ENCODE data around the gene CYP26B1. TPM values are rescaled to one million over a fixed set of nuclear protein-coding genes. Genes with fewer than 3 reads are reported as not detected.
A peak's percentile ranks its signal among the peaks of the same experiment; 100 is the strongest.

Gene CYP26B1
- total and polyA plus RNA-seq, 2 of the 8 experiments (the other 6 are each of a cell fraction or from before 2014, with no cell fraction given): 0.06 to 0.69 TPM

DNA sequence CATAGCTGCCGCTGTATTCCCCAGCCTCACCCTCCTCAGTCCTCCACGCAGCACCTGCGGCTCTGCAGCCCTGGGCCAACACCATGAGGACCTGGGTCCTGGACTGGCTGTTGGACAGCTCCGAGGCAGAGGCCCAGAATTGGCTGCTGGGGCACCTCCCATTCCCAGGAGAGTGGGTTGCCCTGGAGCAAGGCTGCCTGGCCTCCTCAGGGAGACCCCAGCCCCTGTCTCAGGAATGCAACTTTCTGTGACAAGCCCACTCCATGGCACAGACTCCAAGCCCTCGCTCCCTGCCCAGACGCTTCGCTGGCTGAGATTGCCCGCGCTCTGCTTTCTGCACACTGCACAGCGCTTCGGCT is 33.0 kb downstream of the CYP26B1 start:
- ChIA-PET POLR2A (ENCODE audit: partially characterized antibody) (no interaction called here), CTCF (ENCODE audit: partially characterized antibody) (interaction anchor here (1.0 to 6.6 kb wide), 13 partner anchors 10 to 298 kb away, joined by 3 to 70 read pairs (median 5); no protein-coding TSS in a partner anchor)
- Histone ChIP-seq H3K56ac (replicated peaks; ENCODE audit: insufficient read length, low read depth, low read length) (no peak overlapping the region), H2AK5ac (ENCODE audit: low read depth, low read length) (no peak overlapping the region), H3K27ac (ENCODE audit: low read depth, low read length) (no peak overlapping the region), H3K4ac (replicated peaks; ENCODE audit: insufficient read length, low read depth, low read length) (no peak overlapping the region), H4K5ac (ENCODE audit: insufficient read length, low read depth, low read length) (no peak overlapping the region), H3K36me3 (ENCODE audit: control insufficient read depth in 2 of 4, insufficient read depth in 4 of 4, low read length in 3 of 4) (no peaks in the 10 kb centered on the region), H3K4me3 (ENCODE audit: extremely low read depth in 1 of 4, insufficient read depth in 2 of 4, low read depth in 3 of 4, low read length in 4 of 4) (no peak overlapping the region), H3K18ac (ENCODE audit: extremely low read depth, low read length) (no peak overlapping the region), H3K9me3 (ENCODE audit: insufficient read depth in 2 of 2, low read depth in 1 of 2, low read length in 1 of 2) (peaks cover 4 to 5% of the 10 kb centered on the region in 2 experiments; a peak in 1 of 4 replicates), H4K8ac (ENCODE audit: extremely low read depth, insufficient read depth, low read length) (peak overlapping the region; percentile 64; the same call in 1 of the 2 replicates), H3K4me1 (replicated peaks in 1 of 4; ENCODE audit: control insufficient read depth in 3 of 4, insufficient read depth in 4 of 4, low read length in 3 of 4) (no peaks in the 10 kb centered on the region; a peak in 2 of 7 replicates), H4K20me1 (replicated peaks in 1 of 2; ENCODE audit: control insufficient read depth in 1 of 2, insufficient read depth in 2 of 2, low read length in 2 of 2) (no peaks in the 10 kb centered on the region), H2BK12ac (ENCODE audit: low read depth, low read length) (no peak overlapping the region), H2BK15ac (ENCODE audit: low read length) (no peak overlapping the region), H4K91ac (replicated peaks; ENCODE audit: insufficient read length, low read length) (no peak overlapping the region), H2BK20ac (ENCODE audit: low read length) (no peak overlapping the region), H3K27me3 (replicated peaks in 1 of 4; ENCODE audit: control insufficient read depth in 3 of 4, extremely low read depth in 1 of 4, insufficient read depth in 3 of 4, low read length in 3 of 4) (peaks cover 0 to 2% (median 0%) of the 10 kb centered on the region in 4 experiments; a peak in 1 of 7 replicates), H3K79me1 (ENCODE audit: low read depth, low read length) (no peaks in the 10 kb centered on the region), H3K14ac (ENCODE audit: insufficient read length) (no peak overlapping the region), H2BK5ac (ENCODE audit: low read depth, low read length) (no peak overlapping the region), H3K23me2 (ENCODE audit: low read depth, low read length) (no peaks in the 10 kb centered on the region), H3K23ac (ENCODE audit: insufficient read length) (no peak overlapping the region), H3K4me2 (ENCODE audit: insufficient read depth in 1 of 2, low read depth in 2 of 2, low read length in 2 of 2) (no peak overlapping the region), H3K79me2 (ENCODE audit: control insufficient read depth in 1 of 2, insufficient read depth in 2 of 2, low read length in 2 of 2) (no peaks in the 10 kb centered on the region), H2BK120ac (replicated peaks; ENCODE audit: low read depth, low read length) (no peak overlapping the region), H3K9ac (replicated peaks in 1 of 4; ENCODE audit: extremely low read depth in 1 of 4, low read depth in 3 of 4, low read length in 3 of 4) (no peak overlapping the region), H2AFZ (ENCODE audit: low read length) (no peak overlapping the region)
- WGBS, 2 experiments (ENCODE audit: extremely low coverage in 1 of 2, insufficient coverage in 1 of 2, insufficient read length in 1 of 2, insufficient replicate concordance in 2 of 2, low coverage in 1 of 2, low lambda C conversion rate in 2 of 2, missing lambda C conversion rate in 1 of 2): 97% methylated on average over 11 of the region's 11 CpGs; no CpG with 5 or more reads in 1 of the 2 experiments
- no peak for FAIRE-seq
- DNase-seq (ENCODE audit: low read depth in 1 of 2, low spot score in 2 of 2): no peak
- TF ChIP-seq KDM1A (IDR thresholded peaks at IDR 0.05; ENCODE audit: borderline replicate concordance, low read length): no peak
- TF ChIP-seq NRF1 (IDR thresholded peaks at IDR 0.05; ENCODE audit: low read depth, low read length): no peak
- TF ChIP-seq CHD1 (IDR thresholded peaks at IDR 0.05; ENCODE audit: low read depth, low read length): no peak
- TF ChIP-seq, protein P1, sequence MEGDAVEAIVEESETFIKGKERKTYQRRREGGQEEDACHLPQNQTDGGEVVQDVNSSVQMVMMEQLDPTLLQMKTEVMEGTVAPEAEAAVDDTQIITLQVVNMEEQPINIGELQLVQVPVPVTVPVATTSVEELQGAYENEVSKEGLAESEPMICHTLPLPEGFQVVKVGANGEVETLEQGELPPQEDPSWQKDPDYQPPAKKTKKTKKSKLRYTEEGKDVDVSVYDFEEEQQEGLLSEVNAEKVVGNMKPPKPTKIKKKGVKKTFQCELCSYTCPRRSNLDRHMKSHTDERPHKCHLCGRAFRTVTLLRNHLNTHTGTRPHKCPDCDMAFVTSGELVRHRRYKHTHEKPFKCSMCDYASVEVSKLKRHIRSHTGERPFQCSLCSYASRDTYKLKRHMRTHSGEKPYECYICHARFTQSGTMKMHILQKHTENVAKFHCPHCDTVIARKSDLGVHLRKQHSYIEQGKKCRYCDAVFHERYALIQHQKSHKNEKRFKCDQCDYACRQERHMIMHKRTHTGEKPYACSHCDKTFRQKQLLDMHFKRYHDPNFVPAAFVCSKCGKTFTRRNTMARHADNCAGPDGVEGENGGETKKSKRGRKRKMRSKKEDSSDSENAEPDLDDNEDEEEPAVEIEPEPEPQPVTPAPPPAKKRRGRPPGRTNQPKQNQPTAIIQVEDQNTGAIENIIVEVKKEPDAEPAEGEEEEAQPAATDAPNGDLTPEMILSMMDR (IDR thresholded peaks at IDR 0.05; ENCODE audit: control extremely low read depth in 1 of 3, insufficient read depth in 1 of 3, low read depth in 1 of 3, low read length in 3 of 3): no peak
- TF ChIP-seq SIRT6 (IDR thresholded peaks at IDR 0.05; ENCODE audit: low read length): no peak
- no peak for TF ChIP-seq TEAD4 (IDR thresholded peaks at IDR 0.05; ENCODE audit: low read depth, low read length)
- TF ChIP-seq CBX5 (IDR thresholded peaks at IDR 0.05; ENCODE audit: low read depth, low read length): no peak
- no peak for TF ChIP-seq CEBPB (IDR thresholded peaks at IDR 0.05; ENCODE audit: low read depth, low read length)
- TF ChIP-seq, protein P2, sequence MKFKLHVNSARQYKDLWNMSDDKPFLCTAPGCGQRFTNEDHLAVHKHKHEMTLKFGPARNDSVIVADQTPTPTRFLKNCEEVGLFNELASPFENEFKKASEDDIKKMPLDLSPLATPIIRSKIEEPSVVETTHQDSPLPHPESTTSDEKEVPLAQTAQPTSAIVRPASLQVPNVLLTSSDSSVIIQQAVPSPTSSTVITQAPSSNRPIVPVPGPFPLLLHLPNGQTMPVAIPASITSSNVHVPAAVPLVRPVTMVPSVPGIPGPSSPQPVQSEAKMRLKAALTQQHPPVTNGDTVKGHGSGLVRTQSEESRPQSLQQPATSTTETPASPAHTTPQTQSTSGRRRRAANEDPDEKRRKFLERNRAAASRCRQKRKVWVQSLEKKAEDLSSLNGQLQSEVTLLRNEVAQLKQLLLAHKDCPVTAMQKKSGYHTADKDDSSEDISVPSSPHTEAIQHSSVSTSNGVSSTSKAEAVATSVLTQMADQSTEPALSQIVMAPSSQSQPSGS (IDR thresholded peaks at IDR 0.05; ENCODE audit: low read length): no peak
- TF ChIP-seq MAFK (IDR thresholded peaks at IDR 0.05; ENCODE audit: low read depth, low read length): no peak
- no peak for TF ChIP-seq RFX5 (IDR thresholded peaks at IDR 0.05; ENCODE audit: borderline replicate concordance, low read depth, low read length)

Measured in H1 (cell line).